HUES48 (cell line): Measurements from ENCODE around the gene ZNF727.
"Not testable (repeated sequence)": the region's sequence is repeated elsewhere in the genome, so short reads cannot be mapped to it uniquely, and the experiment has no call there.

ENCODE experiments used
- H3K27ac ChIP-seq: one replicate; pipeline ENCODE4 v1.7.0; 2013; ENCODE audit warnings: low read depth, low read length, inconsistent platforms
- H3K27me3 ChIP-seq: 2 replicates; pipeline ENCODE4 v1.6.1; 2013; ENCODE audit warnings: mild to moderate bottlenecking, low read length; ENCODE audit not compliant: control insufficient read depth, insufficient read depth
- H3K36me3 ChIP-seq: 2 replicates; pipeline ENCODE4 v1.6.1; 2013; ENCODE audit warnings: low read length; ENCODE audit not compliant: control insufficient read depth, insufficient read depth
- H3K4me1 ChIP-seq: 2 replicates; pipeline ENCODE4 v1.6.1; 2013; ENCODE audit warnings: mild to moderate bottlenecking, low read length; ENCODE audit not compliant: control insufficient read depth, insufficient read depth
- H3K4me3 ChIP-seq: 2 replicates; pipeline ENCODE4 v1.5.1; 2013; ENCODE audit warnings: mild to moderate bottlenecking, low read depth, low read length
- H3K9ac ChIP-seq: 2 replicates; pipeline ENCODE4 v1.6.1; 2013; ENCODE audit warnings: mild to moderate bottlenecking, low read depth, low read length, moderate library complexity
- H3K9me3 ChIP-seq: 2 replicates; pipeline ENCODE4 v1.6.1; 2013; ENCODE audit warnings: low read length; ENCODE audit not compliant: control insufficient read depth, insufficient read depth

Gene ZNF727

GRCh38 chr7:64045301-64046040 lies at the start of gene ZNF727:
TSS of gene ZNF727 (plus strand) at chr7:64045434. CDS start at chr7:64045622, 188 bp downstream.
- Histone ChIP-seq H3K27ac (no peak within 1 kb of the TSS), H3K36me3 (no peaks in the 10 kb centered on the region), H3K4me3 (no peak within 1 kb of the TSS), H3K27me3 (no peaks in the 10 kb centered on the region), H3K4me1 (no peaks in the 10 kb centered on the region), H3K9me3 (peaks cover 77% of the 10 kb centered on the region), H3K9ac (no peak within 1 kb of the TSS)

DNA sequence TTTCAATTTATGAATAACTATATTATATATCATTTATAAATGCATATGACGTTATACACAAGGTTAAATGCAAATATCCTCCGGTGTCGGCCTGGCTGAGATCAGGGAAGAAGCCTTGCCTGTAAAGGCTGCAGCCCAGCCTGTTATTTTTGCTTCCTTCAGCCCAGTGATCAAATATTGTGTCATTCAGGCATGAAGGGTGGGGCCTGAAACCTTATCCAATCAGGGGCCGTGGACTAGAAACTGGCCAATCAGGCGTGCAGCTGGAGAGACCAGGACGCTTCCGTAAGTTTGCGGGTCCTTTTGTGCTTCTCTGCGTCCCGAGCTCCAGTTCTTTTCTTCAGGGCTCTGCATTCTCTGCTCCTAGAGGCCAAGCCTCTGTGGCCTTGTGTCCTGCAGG lies 46.7 kb upstream of the ZNF727 start, which contains the start of gene ZNF722:
Gene ZNF722, plus strand, starts transcription at position 301 of the 400 bp plus-strand sequence. CDS start 113 bp downstream, outside the sequence.
- Histone ChIP-seq H3K4me3 (no peak within 1 kb of the TSS), H3K9me3 (peaks cover 76% of the 10 kb centered on the region), H3K36me3 (no peaks in the 10 kb centered on the region), H3K27me3 (no peaks in the 10 kb centered on the region), H3K9ac (no peak within 1 kb of the TSS), H3K4me1 (no peaks in the 10 kb centered on the region), H3K27ac (no peak within 1 kb of the TSS)

- H3K27ac ChIP-seq, H3K27me3 ChIP-seq, H3K4me1 ChIP-seq, H3K9ac ChIP-seq, H3K4me3 ChIP-seq, H3K36me3 ChIP-seq: not testable (repeated sequence)
- peaks cover 63% of the 10 kb centered on the region for H3K9me3 ChIP-seq
Measured at GRCh38 chr7:64015496-64015895, 29.7 kb upstream of the ZNF727 start.

GRCh38 chr7:64035388-64035787 lies 9.8 kb upstream of the ZNF727 start:
- H3K4me1 ChIP-seq: no peaks in the 10 kb centered on the region
- no peak overlapping the region for H3K9ac ChIP-seq
- no peak overlapping the region for H3K4me3 ChIP-seq
- H3K36me3 ChIP-seq: no peaks in the 10 kb centered on the region
- H3K27ac ChIP-seq: no peak overlapping the region
- no peaks in the 10 kb centered on the region for H3K27me3 ChIP-seq
- peaks cover 92% of the 10 kb centered on the region for H3K9me3 ChIP-seq

- Histone ChIP-seq H3K9me3 (peaks cover 91% of the 10 kb centered on the region), H3K4me1 (no peaks in the 10 kb centered on the region), H3K4me3 (no peak overlapping the region), H3K27me3 (no peaks in the 10 kb centered on the region), H3K9ac (no peak overlapping the region), H3K27ac (no peak overlapping the region), H3K36me3 (no peaks in the 10 kb centered on the region)
Measured at GRCh38 chr7:64037095-64037494, 8.1 kb upstream of the ZNF727 start.

GRCh38 chr7:64046041-64046389 lies 781 bp downstream of the ZNF727 start:
- Histone ChIP-seq H3K27ac (no peak overlapping the region), H3K36me3 (no peaks in the 10 kb centered on the region), H3K9ac (no peak overlapping the region), H3K27me3 (no peaks in the 10 kb centered on the region), H3K4me1 (no peaks in the 10 kb centered on the region), H3K4me3 (no peak overlapping the region), H3K9me3 (peaks cover 76% of the 10 kb centered on the region)

DNA sequence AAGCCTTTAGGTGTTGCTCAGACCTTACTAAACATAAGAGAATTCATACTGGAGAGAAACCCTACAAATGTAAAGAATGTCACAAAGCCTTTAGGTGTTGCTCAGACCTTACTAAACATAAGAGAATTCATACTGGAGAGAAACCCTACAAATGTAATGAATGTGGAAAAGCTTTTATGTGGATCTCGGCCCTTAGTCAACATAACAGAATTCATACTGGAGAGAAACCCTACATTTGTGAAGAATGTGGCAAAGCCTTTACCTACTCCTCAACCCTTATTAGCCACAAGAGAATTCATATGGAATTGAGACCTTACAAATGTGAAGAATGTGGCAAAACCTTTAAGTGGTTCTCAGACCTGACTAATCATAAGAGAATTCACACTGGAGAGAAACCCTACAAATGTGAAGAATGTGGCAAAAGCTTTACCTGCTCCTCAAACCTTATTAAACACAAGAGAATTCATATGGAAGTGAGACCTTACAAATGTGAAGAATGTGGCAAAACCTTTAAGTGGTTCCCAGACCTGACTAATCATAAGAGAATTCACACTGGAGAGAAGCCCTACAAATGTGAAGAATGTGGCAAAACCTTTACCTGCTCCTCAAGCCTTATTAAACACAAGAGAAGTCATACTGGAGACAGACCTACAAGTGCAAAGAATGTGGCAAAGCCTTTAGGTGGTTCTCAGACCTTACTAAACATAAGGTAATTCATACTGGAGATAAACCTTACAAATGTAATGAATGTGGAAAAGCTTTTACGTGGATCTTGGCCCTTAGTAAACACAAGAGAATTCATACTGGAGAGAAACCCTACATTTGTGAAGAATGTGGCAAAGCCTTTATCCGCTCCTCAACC lies 32.8 kb downstream of the ZNF727 start:
- H3K4me1 ChIP-seq, H3K27me3 ChIP-seq, H3K36me3 ChIP-seq, H3K4me3 ChIP-seq, H3K27ac ChIP-seq, H3K9ac ChIP-seq: not testable (repeated sequence)
- peaks cover 91% of the 10 kb centered on the region for H3K9me3 ChIP-seq

GRCh38 chr7:64078699-64078994 lies 33.4 kb downstream of the ZNF727 start:
- Histone ChIP-seq H3K36me3 (no peaks in the 10 kb centered on the region), H3K27me3 (no peaks in the 10 kb centered on the region), H3K9ac (no peak overlapping the region), H3K27ac (no peak overlapping the region), H3K4me1 (no peaks in the 10 kb centered on the region), H3K9me3 (peaks cover 93% of the 10 kb centered on the region), H3K4me3 (no peak overlapping the region)

DNA sequence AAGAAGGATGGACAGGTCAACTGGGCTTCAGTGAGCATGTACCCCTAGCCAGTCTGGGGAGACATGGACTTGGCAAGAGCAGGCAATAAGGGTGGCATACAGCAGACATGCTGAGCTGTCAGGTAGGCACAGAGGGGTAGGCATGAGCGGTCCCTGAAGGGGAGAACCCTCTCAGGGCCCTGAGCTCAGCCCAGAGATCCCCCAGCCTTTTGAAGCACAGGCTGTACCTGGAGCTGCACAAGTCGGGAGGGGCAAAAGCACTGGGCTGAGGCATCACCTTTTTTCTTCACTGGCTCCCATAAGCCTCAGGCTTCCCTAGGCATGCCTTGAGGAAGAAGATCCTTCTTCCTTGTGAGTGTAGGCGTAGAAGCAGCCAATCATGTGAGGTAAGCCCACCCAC lies 42.3 kb downstream of the ZNF727 start:
- Histone ChIP-seq H3K27me3 (no peaks in the 10 kb centered on the region), H3K27ac (no peak overlapping the region), H3K36me3 (no peaks in the 10 kb centered on the region), H3K4me1 (no peaks in the 10 kb centered on the region), H3K4me3 (no peak overlapping the region; the same call in 1 of the 2 replicates), H3K9me3 (peaks cover 80% of the 10 kb centered on the region), H3K9ac (no peak overlapping the region)

DNA sequence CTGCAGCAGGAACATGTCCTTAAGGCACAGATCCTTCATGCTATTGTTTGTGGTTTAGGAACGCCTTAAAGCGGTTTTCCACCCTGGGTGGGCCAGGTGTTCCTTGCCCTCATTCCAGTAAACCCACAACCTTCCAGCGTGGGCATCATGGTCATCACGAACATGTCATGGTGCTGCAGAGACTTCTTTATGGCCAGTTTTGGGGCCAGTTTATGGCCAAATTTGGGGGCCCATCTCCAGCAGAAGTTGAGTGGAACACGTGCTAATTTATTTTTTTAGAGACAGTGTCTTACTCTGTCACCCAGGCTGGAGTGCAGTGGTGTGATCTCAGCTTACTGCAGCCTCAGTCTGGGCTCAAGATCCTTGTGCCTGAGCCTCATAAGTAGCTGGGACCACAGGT lies 43.6 kb downstream of the ZNF727 start:
- H3K9ac ChIP-seq, H3K36me3 ChIP-seq: not testable (repeated sequence)
- peaks cover 79% of the 10 kb centered on the region for H3K9me3 ChIP-seq

More for the DNA sequence above, 43.6 kb downstream of the ZNF727 start:
- H3K27ac ChIP-seq, H3K27me3 ChIP-seq, H3K4me3 ChIP-seq, H3K4me1 ChIP-seq: not testable (repeated sequence)
